CD14-positive monocyte (primary cell): ENCODE measurements around the gene GALP. TPM values are rescaled to one million over a fixed set of nuclear protein-coding genes. Genes with fewer than 3 reads are reported as not detected.

Source experiments
- DNase-seq, 3 donors: peaks; one replicate each; pipeline ENCODE4 v3.0.0-alpha.2; 2011 to 2022
- H2AFZ ChIP-seq: 2 replicates; pipeline ENCODE4 v1.6.0; 2012; ENCODE audit warnings: mild to moderate bottlenecking, low read depth, low read length, inconsistent platforms; ENCODE audit not compliant: insufficient read depth, poor library complexity, severe bottlenecking
- H3K27ac ChIP-seq, 2 donors: 1 replicate in 1 of 2; 2 replicates in 1 of 2; pipeline ENCODE4 v1.5.1; 2012 to 2013; ENCODE audit warnings: low read length in 2 of 2, control low read depth in 1 of 2, inconsistent platforms in 1 of 2, low read depth in 1 of 2, mild to moderate bottlenecking in 1 of 2
- H3K27me3 ChIP-seq, 2 donors: one replicate each; pipeline versions ENCODE4 v1.6.0 to v1.6.1; 2011 to 2013; ENCODE audit warnings: low read length in 2 of 2; ENCODE audit not compliant: control insufficient read depth in 2 of 2, insufficient read depth in 2 of 2
- H3K36me3 ChIP-seq, 2 donors: replicated peaks in 1 of 2; 1 replicate in 1 of 2; 2 replicates in 1 of 2; pipeline versions ENCODE4 v1.5.1 to v1.6.1; 2012 to 2013; ENCODE audit warnings: low read length in 2 of 2, control low read depth in 1 of 2, inconsistent platforms in 1 of 2, mild to moderate bottlenecking in 1 of 2; ENCODE audit not compliant: insufficient read depth in 2 of 2, control insufficient read depth in 1 of 2
- H3K4me1 ChIP-seq, 2 donors: 1 replicate in 1 of 2; 2 replicates in 1 of 2; pipeline versions ENCODE4 v1.5.1 to v1.6.1; 2012 to 2013; ENCODE audit warnings: low read length in 2 of 2, control low read depth in 1 of 2, inconsistent platforms in 1 of 2, mild to moderate bottlenecking in 1 of 2, moderate library complexity in 1 of 2; ENCODE audit not compliant: insufficient read depth in 2 of 2, control insufficient read depth in 1 of 2
- H3K4me2 ChIP-seq: replicated peaks from 2 replicates; pipeline ENCODE3; 2012; ENCODE audit warnings: low read length, moderate library complexity, mild to moderate bottlenecking; ENCODE audit not compliant: poor library complexity, severe bottlenecking; ENCODE audit errors: extremely low read depth
- H3K4me3 ChIP-seq, 3 experiments: fragments of 200-600 bp in 1 of 3; sonication (generic) in 1 of 3; replicated peaks in 1 of 3; 1 replicate in 2 of 3; 2 replicates in 1 of 3; pipeline ENCODE4 v1.5.1; 2011 to 2013; ENCODE audit warnings: low read length in 3 of 3, mild to moderate bottlenecking in 3 of 3, control low read depth in 2 of 3, low read depth in 2 of 3, inconsistent platforms in 1 of 3, moderate library complexity in 1 of 3
- H3K79me2 ChIP-seq: 2 replicates; pipeline ENCODE4 v1.6.0; 2012; ENCODE audit warnings: mild to moderate bottlenecking, control low read depth, inconsistent platforms, low read length, moderate library complexity; ENCODE audit not compliant: insufficient read depth
- H3K9ac ChIP-seq: 2 replicates; pipeline ENCODE4 v1.6.0; 2017; ENCODE audit warnings: low read length, mild to moderate bottlenecking; ENCODE audit not compliant: insufficient read depth, poor library complexity, severe bottlenecking
- H3K9me3 ChIP-seq, 2 donors: replicated peaks in 1 of 2; 1 replicate in 1 of 2; 2 replicates in 1 of 2; pipeline versions ENCODE4 v1.5.1 to v1.6.1; 2012 to 2013; ENCODE audit warnings: low read length in 2 of 2, control low read depth in 1 of 2; ENCODE audit not compliant: control insufficient read depth in 1 of 2, insufficient read depth in 1 of 2
- H4K20me1 ChIP-seq: 2 replicates; pipeline ENCODE4 v1.6.0; 2012; ENCODE audit warnings: mild to moderate bottlenecking, low read length, control low read depth, moderate library complexity; ENCODE audit not compliant: insufficient read depth
- H3K27ac Mint-ChIP-seq, 7 donors: one replicate each; pipeline ENCODE4 v1.8.0; 2020; ENCODE audit warnings: mild to moderate bottlenecking in 7 of 7, mixed read lengths in 7 of 7, moderate library complexity in 6 of 7, inconsistent platforms in 2 of 7
- H3K27me3 Mint-ChIP-seq, 3 donors: one replicate each; pipeline ENCODE4 v1.8.0; 2021 to 2022; ENCODE audit warnings: low read depth in 3 of 3, mild to moderate bottlenecking in 3 of 3, mixed read lengths in 3 of 3, moderate library complexity in 3 of 3, inconsistent platforms in 1 of 3
- H3K36me3 Mint-ChIP-seq, 2 donors: one replicate each; pipeline ENCODE4 v1.8.0; 2020; ENCODE audit warnings: mixed read lengths in 2 of 2, inconsistent platforms in 1 of 2, mild to moderate bottlenecking in 1 of 2
- H3K4me1 Mint-ChIP-seq: one replicate; pipeline ENCODE4 v1.8.0; 2020; ENCODE audit warnings: mild to moderate bottlenecking, mixed read lengths
- H3K4me3 Mint-ChIP-seq, 2 donors: one replicate each; pipeline ENCODE4 v1.8.0; 2020; ENCODE audit warnings: mild to moderate bottlenecking in 2 of 2, mixed read lengths in 2 of 2, moderate library complexity in 1 of 2
- H3K9me3 Mint-ChIP-seq, 7 donors: one replicate each; pipeline ENCODE4 v1.8.0; 2020 to 2022; ENCODE audit warnings: mixed read lengths in 7 of 7, mild to moderate bottlenecking in 6 of 7, moderate library complexity in 6 of 7, inconsistent platforms in 2 of 7
- WGBS: methylation state at CpG from one replicate; pipeline ENCODE4 v1.1.5; 2013; ENCODE audit warnings: missing lambda C conversion rate; ENCODE audit not compliant: insufficient coverage; 5-methylcytosine and 5-hydroxymethylcytosine counted together
- intact Hi-C, 2 donors: fragments of 100-400 bp; cut with micrococcal nuclease; formaldehyde crosslinking; loops; one replicate each; pipeline versions ENCODE4 v1.15.0 to v1.15.1; 2023
- polyA plus RNA-seq, 3 donors: library from polyadenylated mRNA; depleted of rRNA in 1 of 3; unstranded in 2 of 3; stranded (reverse) in 1 of 3; fragments of 300-500 nt in 2 of 3; fragments of >200 nt in 1 of 3; fragmentation: Illumina TruSeq in 2 of 3; gene quantifications; 1 replicate in 2 of 3; 2 replicates in 1 of 3; pipeline ENCODE4 v1.2.3, GENCODE V29; 2012 to 2021
- TF ChIP-seq, protein P1 (sequence below): fragments of 200-600 bp; IDR thresholded peaks from one replicate; pipeline ENCODE4 v1.8.0; 2022; ENCODE audit warnings: antibody characterized with exemption, mild to moderate bottlenecking

GALP gene
- polyA plus RNA-seq, 3 donors, result not detected

DNA sequence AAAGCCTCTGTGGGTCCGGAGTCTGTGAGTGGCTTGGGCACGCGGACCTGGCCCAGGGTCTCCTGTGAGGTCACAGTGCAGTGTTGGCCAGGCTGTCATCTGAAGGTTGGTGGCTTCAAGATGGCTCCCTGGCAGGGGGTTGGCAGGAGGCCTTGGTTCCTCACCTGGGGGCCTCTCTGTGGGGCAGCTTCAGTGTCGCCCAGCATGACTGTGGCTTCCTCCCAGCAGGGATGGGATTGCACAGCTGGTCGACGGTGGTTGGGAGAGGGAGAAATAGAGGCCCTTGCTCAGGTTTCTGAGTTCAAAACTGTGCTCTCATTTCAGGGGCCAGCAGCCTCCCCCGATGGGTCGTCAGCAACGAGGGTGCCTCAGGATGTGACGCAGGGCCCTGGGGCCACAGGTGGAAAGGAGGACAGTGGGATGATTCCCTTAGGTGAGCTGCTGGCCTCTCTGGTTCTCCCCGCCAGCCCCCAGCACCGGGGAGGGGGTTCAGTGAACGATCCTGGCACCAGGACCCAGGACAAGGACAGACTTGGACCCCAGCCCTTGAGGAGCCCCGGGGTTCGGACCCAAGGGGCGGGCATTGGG is 17.5 kb upstream of the GALP start:
- H3K36me3 Mint-ChIP-seq, result peaks cover 26% of the 10 kb centered on the region in 2 donors
- H3K9me3 ChIP-seq, result no peaks in the 10 kb centered on the region
- no peak overlapping the region for H3K4me2 ChIP-seq
- no peak overlapping the region for H3K4me3 Mint-ChIP-seq
- TF ChIP-seq, protein P1, sequence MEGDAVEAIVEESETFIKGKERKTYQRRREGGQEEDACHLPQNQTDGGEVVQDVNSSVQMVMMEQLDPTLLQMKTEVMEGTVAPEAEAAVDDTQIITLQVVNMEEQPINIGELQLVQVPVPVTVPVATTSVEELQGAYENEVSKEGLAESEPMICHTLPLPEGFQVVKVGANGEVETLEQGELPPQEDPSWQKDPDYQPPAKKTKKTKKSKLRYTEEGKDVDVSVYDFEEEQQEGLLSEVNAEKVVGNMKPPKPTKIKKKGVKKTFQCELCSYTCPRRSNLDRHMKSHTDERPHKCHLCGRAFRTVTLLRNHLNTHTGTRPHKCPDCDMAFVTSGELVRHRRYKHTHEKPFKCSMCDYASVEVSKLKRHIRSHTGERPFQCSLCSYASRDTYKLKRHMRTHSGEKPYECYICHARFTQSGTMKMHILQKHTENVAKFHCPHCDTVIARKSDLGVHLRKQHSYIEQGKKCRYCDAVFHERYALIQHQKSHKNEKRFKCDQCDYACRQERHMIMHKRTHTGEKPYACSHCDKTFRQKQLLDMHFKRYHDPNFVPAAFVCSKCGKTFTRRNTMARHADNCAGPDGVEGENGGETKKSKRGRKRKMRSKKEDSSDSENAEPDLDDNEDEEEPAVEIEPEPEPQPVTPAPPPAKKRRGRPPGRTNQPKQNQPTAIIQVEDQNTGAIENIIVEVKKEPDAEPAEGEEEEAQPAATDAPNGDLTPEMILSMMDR, result no peak
- H4K20me1 ChIP-seq, result no peaks in the 10 kb centered on the region
- H3K4me1 Mint-ChIP-seq, result peaks cover 5% of the 10 kb centered on the region
- 90% methylated on average over 11 of the region's 16 CpGs for WGBS
- H3K27ac Mint-ChIP-seq, result peak overlapping the region in 1 of 7 donors; percentile 16
- peaks cover 2 to 27% of the 10 kb centered on the region in 2 donors for H3K36me3 ChIP-seq
- intact Hi-C loops, result loop anchor here in 1 of 2 donors (10.0 kb wide), 1 partner anchor 53 kb away; no protein-coding TSS in a partner anchor
- H3K27ac ChIP-seq, result no peak overlapping the region
- H2AFZ ChIP-seq, result no peak overlapping the region
- H3K9ac ChIP-seq, result no peak overlapping the region
- no peaks in the 10 kb centered on the region for H3K79me2 ChIP-seq
- H3K4me3 ChIP-seq, result no peak overlapping the region
- H3K9me3 Mint-ChIP-seq, result peaks cover 0 to 6% (median 0%) of the 10 kb centered on the region in 7 donors
- no peaks in the 10 kb centered on the region for H3K27me3 ChIP-seq
- H3K27me3 Mint-ChIP-seq, result no peaks in the 10 kb centered on the region
- H3K4me1 ChIP-seq, result no peaks in the 10 kb centered on the region
- DNase-seq, result no peak

DNA sequence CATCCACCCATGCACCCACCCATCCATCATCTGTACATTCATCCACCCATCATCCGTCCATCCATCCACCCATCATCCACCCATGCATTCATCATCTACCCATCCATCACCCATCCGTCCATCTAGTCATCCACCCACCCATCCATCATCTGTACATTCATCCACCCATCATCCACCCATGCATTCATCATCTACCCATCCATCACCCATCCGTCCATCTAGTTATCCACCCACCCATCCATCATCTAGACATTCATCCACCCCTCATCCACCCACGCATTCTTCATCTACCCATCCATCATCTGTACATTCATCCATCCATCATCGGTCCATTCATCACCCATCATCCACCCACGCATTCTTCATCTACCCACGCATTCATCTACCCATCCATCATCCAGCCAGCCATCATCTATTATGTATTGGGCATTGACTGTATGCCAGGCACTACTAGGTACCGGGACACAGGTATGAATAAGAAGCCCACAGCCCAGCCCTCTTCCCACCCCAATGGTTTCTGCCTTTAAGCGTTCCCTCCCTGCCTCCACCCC is 16.7 kb upstream of the GALP start:
- peaks cover 0 to 6% (median 0%) of the 10 kb centered on the region in 7 donors for H3K9me3 Mint-ChIP-seq
- H3K4me2 ChIP-seq, result no peak overlapping the region
- no peak overlapping the region for H2AFZ ChIP-seq
- TF ChIP-seq, protein P1, result no peak
- H3K4me1 ChIP-seq, result no peaks in the 10 kb centered on the region
- H4K20me1 ChIP-seq, result no peaks in the 10 kb centered on the region
- no peak overlapping the region for H3K27ac Mint-ChIP-seq
- no peaks in the 10 kb centered on the region for H3K9me3 ChIP-seq
- peaks cover 26% of the 10 kb centered on the region in 2 donors for H3K36me3 Mint-ChIP-seq
- no peak overlapping the region for H3K27ac ChIP-seq
- H3K9ac ChIP-seq, result no peak overlapping the region
- intact Hi-C loops, result loop anchor here in 1 of 2 donors (10.0 kb wide), 1 partner anchor 54 kb away; no protein-coding TSS in a partner anchor
- H3K4me1 Mint-ChIP-seq, result peaks cover 5% of the 10 kb centered on the region
- peaks cover 2 to 27% of the 10 kb centered on the region in 2 donors for H3K36me3 ChIP-seq
- peaks cover 0 to 2% (median 0%) of the 10 kb centered on the region in 3 donors for H3K27me3 Mint-ChIP-seq
- DNase-seq, result no peak
- no peak overlapping the region for H3K4me3 Mint-ChIP-seq
- no peaks in the 10 kb centered on the region for H3K79me2 ChIP-seq
- peaks cover 0 to under 1% of the 10 kb centered on the region in 2 donors for H3K27me3 ChIP-seq
- H3K4me3 ChIP-seq, result no peak overlapping the region
- WGBS, result 95% methylated on average over 8 of the region's 9 CpGs
